AG04450 (cell line): ENCODE measurements around the gene RPS24. TPM values are rescaled to one million over a fixed set of nuclear protein-coding genes. Genes with fewer than 3 reads are reported as not detected.
A peak's percentile ranks its signal among the peaks of the same experiment; 100 is the strongest.

Experiments
- CTCF ChIA-PET: fragments of 300-600, 350-600 bp; formaldehyde crosslinking; extraction: SDS; loops from one replicate; lab custom pipeline; 2022; ENCODE audit warnings: antibody characterized with exemption, inconsistent platforms; lab: Charles Lee
- POLR2A ChIA-PET: fragments of 350-600 bp; formaldehyde crosslinking; extraction: SDS; loops from one replicate; lab custom pipeline; 2021; ENCODE audit warnings: antibody characterized with exemption, inconsistent platforms; lab: Yijun Ruan, JAX
- DNase-seq: peaks from one replicate; pipeline ENCODE4 v3.0.0-alpha.2; 2011; ENCODE audit warnings: low read depth, low spot score
- H3K27ac ChIP-seq: one replicate; pipeline ENCODE4 v1.5.1; 2012; ENCODE audit warnings: low read depth, low read length, control low read depth
- H3K27me3 ChIP-seq: one replicate; pipeline ENCODE4 v1.6.0; 2012; ENCODE audit warnings: low read length; ENCODE audit not compliant: control insufficient read depth, insufficient read depth
- H3K4me3 ChIP-seq: 2 replicates; pipeline ENCODE4 v1.5.1; 2011; ENCODE audit warnings: mild to moderate bottlenecking, low read depth, low read length, control low read depth
- H3K9me3 ChIP-seq: 2 replicates; pipeline ENCODE4 v1.5.1; 2012; ENCODE audit warnings: low read length; ENCODE audit not compliant: control insufficient read depth, insufficient read depth
- CTCF ChIP-seq: IDR thresholded peaks from 2 replicates; pipeline ENCODE4 v1.5.1; 2011; ENCODE audit warnings: low read depth, low read length, control low read depth, inconsistent platforms
- polyA minus RNA-seq: library from RNA; depleted of rRNA, polyadenylated mRNA; stranded (reverse); fragments of >200 nt; gene quantifications from 2 replicates; pipeline ENCODE4 v1.2.3, GENCODE V29; 2011; rRNA and poly(A)+ RNA removed
- polyA plus RNA-seq: library from polyadenylated mRNA; depleted of rRNA; stranded (reverse); fragments of >200 nt; gene quantifications from 2 replicates; pipeline ENCODE4 v1.2.3, GENCODE V29; 2011; rRNA removed

Gene RPS24
- polyA plus RNA-seq (3,086 and 3,777 TPM in 2 replicates), polyA minus RNA-seq (561 and 714 TPM in 2 replicates)

GRCh38 chr10:78033637-78034470 lies at the start of gene RPS24:
TSS of gene RPS24 (plus strand) at chr10:78033863. CDS start at chr10:78033902, 39 bp downstream.
- Histone ChIP-seq H3K27me3 (no peaks in the 10 kb centered on the region), H3K9me3 (no peaks in the 10 kb centered on the region; the same call in 1 of the 2 replicates), H3K27ac (peak within 1 kb of the TSS; percentile 82), H3K4me3 (peak within 1 kb of the TSS; percentile 99)
- TF ChIP-seq CTCF = no peak
- ChIA-PET CTCF (no interaction called here), POLR2A (interaction anchor here (0.6 to 1.5 kb wide), 4 partner anchors 9 to 1105 kb away, joined by 3 to 5 read pairs (median 4); no protein-coding TSS in a partner anchor)
- DNase-seq = peak; percentile 94

GRCh38 chr10:77984986-77985385 lies 48.7 kb upstream of the RPS24 start:
- no peak overlapping the region for H3K4me3 ChIP-seq
- no peaks in the 10 kb centered on the region for H3K27me3 ChIP-seq
- DNase-seq = no peak
- no peak overlapping the region for H3K27ac ChIP-seq
- TF ChIP-seq CTCF = no peak
- no peaks in the 10 kb centered on the region for H3K9me3 ChIP-seq
- CTCF ChIA-PET = no interaction called here
- POLR2A ChIA-PET = no interaction called here

GRCh38 chr10:77987671-77988255 lies 45.9 kb upstream of the RPS24 start:
- Histone ChIP-seq H3K9me3 (no peaks in the 10 kb centered on the region), H3K27me3 (no peaks in the 10 kb centered on the region), H3K4me3 (no peak overlapping the region), H3K27ac (no peak overlapping the region)
- CTCF ChIA-PET = no interaction called here
- no peak for TF ChIP-seq CTCF
- no peak for DNase-seq
- POLR2A ChIA-PET = no interaction called here

- H3K27ac ChIP-seq = no peak overlapping the region
- no peak for TF ChIP-seq CTCF
- no peaks in the 10 kb centered on the region for H3K9me3 ChIP-seq
- ChIA-PET CTCF (no interaction called here), POLR2A (interaction anchor here (0.6 kb wide), 1 partner anchor 70 kb away, joined by 9 read pairs; no protein-coding TSS in a partner anchor)
- no peak overlapping the region for H3K4me3 ChIP-seq
- DNase-seq = no peak
- H3K27me3 ChIP-seq = no peaks in the 10 kb centered on the region
Measured at GRCh38 chr10:77989081-77989724, 44.5 kb upstream of the RPS24 start.
